GM21381 (cell line): Measurements from ENCODE around the gene ELK1.
"Not testable (repeated sequence)": the region's sequence is repeated elsewhere in the genome, so short reads cannot be mapped to it uniquely, and the experiment has no call there.

ENCODE experiments used
- ATAC-seq: cut with Tn5 transposase; IDR thresholded peaks from one replicate; pipeline ENCODE4 v1.9.1; 2021; ENCODE audit warnings: mild to moderate bottlenecking, moderate library complexity; ENCODE audit not compliant: unreplicated experiment

ELK1 gene

DNA sequence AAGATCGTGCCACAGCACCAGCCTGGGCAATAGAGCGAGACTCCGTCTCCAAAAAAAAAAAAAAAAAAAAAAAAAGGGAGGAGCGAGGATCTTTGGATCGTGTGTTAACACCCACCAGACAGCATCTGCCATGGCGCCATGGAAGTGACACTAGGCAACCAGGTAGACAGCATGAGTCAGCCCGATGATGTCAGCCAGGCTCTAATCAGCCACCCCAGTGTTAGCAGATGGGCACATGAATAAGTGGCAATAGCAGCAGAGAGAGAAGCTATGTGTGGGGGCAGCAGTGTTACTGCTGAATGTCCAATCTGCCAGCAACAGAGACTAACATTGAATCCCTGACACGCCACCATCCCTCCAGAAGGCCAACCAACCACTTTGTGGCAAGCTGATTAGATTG, 37.3 kb downstream of the ELK1 start:
- no peak for ATAC-seq

DNA sequence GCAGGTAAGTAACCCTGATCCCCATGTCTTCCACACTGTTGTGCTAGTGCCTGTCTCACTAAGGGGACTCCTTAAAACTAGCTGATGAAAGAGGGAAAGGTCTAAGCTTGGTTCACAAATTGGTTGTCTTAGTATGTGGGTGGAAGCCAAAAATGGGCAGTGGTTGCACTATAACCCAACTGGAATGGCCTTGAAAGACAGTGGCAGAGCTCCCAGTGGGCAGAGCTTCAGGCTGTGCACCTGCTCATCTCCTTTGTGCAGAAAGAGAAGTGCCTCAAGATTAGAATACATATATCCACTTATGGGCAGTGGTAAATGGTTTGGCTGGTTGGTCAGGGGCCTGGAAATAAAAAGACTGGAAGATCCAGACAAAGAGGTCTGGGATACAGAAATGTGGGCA, 37.9 kb downstream of the ELK1 start:
- ATAC-seq, result no peak

DNA sequence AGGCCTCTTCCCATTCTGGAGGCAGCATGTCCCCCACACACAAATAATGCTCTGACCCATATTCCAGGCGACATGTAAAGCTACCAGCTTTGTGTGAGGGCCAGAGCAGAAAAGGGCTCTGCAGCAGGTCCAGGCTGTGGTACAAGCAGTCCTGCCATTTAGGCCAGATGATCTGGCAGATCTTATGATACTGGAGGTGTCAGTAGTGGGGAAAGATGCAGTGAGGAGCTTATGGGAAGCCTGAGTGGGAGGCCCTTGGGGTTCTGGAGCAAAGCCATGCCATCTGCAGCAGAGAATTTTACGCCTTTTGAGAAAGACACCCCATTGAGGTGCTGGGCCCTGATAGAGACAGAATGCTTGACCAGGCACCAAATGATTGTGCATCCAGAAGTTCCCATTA, 38.4 kb downstream of the ELK1 start:
- no peak for ATAC-seq

DNA sequence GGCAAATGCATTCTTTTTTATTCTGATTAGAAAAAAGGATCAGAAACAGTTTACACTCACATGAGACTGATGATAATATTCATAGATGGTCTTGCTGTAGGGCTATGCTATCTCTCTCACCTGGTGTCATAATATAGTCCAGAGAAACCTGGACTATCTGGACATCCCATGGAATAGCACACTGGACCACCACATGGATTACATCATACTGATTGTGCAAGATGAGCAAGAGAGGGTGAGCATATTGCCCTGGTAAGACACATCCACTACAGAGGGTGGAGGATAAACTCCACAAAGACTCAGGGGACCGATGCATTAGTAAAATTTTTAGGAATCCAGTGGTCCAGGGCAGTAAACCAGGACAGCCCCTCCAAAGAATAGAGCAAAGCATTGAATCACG, 38.9 kb downstream of the ELK1 start:
- no peak for ATAC-seq

DNA sequence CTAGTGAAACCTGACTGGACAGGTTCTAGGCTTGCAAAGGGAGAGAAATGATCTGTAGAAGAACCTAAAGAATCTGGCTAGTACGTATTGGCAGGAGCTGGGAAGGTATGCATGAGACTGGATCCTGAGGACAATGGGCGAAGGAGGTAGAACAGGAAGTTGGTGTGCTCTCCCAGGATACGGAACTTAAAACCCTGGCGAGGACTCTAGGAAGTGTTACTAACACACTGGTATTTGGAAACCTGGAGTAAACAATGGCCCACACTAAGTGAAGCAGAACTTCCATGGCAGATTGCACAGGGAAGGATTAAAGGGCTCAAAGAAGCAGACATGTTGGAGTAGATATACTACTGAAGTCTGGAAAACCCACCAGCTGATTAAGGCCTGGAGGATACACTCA, 39.9 kb downstream of the ELK1 start:
- no peak for ATAC-seq

DNA sequence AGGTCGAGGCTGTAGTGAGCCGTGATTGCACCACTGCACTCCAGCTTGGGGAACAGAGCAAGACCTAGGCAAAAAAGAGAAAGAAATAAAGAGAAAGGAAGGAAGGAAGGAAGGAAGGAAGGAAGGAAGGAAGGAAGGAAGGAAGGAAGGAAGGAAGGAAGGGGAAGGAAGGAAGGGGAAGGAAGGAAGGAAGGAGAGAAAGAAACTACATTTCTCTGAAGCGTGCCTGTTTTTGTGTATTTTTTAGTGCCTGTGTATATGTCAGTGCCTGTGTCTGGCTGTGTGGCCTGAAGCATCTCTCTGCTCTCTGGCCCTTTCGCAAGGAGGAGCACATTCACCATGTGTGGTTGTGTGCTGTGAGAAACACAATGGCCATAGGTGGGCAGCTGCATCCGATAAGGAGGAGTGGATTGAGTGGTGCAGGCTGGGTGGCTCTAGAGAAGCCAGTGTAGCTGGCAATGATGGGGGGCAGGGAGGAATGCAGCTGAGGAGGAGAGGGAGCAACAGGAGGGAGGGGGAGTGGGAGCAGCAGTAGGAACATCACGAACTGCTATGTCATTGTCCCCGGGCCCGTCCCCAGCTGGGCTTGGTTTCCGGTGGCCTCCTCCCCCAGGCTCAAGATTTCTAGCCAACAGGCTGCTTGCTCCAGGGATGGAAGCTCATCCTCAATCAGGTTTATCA, 42.1 kb downstream of the ELK1 start:
- no peak for ATAC-seq

DNA sequence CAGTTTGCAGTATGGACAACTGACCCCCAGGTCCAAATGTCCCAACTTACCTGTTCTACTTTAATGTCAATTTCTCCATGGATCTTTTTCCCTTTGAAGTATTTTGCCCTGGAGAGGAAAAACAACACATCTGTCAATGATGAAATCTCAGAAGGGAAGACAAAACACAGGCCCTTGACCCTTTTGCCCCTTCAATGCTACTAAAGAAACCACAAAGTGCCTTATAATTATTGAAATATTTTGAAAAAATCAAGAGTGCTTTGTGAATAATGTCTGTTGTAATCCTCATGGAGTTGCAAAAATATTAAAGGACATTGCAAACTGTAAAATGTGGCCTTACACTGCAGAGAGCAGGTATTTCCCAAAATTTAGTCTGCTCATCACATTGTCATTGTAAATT, 43.3 kb downstream of the ELK1 start:
- no peak for ATAC-seq

DNA sequence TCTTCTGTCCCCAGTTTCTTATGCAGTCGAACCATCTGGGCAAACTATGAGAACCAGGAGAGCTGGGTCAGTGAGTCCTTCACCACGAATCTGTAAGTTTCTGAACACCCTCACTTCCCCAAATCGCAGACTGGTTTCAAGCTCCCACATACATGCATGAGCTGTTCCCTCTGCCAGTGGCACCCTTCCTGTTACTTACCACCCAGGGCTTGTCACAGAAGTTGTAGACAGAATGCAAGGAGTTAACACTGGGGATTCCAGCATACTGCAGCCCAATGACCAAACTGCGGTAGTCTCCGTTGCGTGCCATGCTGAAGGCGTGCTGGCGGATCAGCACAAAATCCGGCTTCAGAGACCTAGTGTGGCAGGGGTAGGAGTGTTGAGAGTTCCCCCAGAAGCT, 45.3 kb downstream of the ELK1 start:
- ATAC-seq, result no peak

DNA sequence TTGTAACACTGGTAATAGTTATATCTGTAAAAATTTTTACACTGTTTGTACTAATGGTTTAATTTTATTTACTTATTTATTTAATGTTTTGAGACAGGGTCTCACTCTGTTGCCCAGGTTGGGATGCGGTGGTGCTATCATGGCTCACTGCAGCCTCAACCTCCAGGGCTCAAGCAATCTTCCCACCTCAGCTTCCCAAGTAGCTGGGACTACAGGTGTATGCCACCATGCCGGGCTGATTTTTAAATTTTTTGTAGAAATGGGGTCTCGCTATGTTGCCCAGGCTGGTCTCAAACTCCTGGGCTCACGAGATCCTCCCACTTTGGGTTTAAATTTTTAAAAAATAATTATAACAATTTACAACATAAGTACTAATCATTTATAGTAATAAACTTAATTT, 47.2 kb downstream of the ELK1 start:
- ATAC-seq, result not testable (repeated sequence)

DNA sequence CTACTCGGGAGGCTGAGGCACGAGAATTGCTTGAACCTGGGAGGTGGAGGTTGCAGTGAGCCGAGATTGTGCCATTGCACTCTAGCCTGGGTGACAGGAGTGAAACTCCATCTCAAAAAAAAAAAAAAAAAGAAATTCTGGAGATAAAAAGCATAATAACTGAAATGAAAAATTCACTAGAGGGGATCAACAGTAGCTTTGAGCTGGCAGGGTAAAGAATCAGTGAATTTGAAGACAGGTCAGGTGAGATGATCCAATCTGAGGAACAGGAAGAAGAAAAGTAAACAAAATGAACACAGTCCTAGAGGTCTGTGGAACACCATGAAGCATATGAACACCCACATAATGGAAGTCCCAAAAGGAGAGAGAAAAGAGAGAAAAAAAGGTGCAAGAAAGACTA, 53.1 kb downstream of the ELK1 start:
- ATAC-seq, result no peak

DNA sequence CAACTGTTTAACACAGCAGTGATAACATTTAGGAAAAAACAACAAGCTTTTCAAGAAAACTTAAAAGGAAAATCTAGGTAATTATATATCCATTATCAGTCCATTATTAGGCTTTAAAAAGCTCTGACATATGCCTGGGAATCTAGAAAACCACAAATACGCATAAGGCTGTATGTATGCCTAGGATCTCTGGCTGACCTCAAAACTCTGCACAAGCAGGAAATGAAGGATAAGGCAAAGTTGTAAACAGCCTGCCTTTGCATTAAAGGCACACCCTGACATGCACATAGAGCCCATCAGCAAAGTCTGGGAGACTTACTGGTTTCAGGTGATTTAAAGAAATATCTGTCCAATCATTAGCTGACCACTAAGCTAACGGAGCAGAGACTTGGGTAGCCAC, 54.1 kb downstream of the ELK1 start:
- no peak for ATAC-seq

DNA sequence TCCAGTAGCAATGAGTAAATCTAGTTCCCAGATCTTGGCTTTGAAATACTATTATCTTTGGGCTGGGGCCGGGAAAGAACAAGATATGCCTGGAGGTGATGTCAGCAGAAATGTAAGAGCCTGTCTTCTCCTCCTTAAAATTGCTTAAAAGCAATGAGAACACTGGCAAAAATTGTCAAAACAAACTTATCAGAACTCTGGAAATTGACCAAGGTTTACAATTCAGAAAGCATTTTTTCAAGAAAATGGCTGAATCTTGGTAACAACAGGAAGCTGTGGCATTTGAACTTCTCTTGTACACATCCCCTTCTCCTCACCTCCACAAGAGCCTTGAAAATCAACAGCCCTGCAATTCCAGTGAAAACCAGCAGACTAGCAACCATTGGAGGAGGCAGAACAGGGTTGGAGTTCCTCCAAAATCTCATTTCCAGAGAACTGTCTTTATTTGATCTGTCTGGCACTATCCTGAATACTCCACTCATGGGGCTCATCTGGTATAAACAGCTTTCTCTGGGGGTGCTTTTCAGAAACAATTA, 54.6 kb downstream of the ELK1 start:
- no peak for ATAC-seq

DNA sequence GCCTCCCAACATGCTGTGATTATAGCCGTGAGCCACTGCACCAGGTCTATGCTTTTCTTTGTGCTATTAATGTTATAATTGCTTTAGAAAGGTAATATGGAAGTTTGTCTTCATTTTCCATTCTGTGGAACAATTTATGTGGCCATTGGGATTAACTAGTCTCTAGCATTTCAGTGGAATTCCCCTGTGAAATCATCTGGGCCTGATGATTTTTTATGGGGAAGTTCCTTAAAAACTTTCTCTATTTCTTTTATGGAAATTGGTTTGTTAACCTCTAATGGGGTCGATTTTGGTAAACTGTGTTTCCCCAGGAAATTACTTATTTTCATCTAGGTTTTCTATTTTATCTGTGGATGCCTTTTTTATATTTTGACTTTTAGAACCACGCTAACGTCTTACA, 56.8 kb downstream of the ELK1 start:
- no peak for ATAC-seq

DNA sequence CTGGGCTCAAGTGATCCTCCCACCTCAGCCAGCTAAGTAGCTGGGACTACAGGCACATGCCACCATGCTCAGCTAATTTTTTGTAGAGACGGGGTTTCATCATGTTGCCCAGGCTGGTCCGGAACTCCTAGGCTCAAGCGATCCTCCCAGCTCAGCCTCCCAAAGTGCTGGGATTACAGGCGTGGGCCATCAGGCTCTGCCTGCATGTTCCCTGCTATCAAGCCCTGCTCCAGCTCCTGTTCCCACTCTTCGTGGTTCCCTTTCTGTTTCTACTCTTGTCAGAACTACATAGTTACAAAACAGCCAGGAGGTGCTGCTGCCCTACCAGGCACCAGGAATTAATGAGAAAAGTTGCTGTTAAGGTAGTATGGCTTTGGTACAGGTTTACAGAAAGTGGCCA, 59.4 kb downstream of the ELK1 start:
- ATAC-seq, result no peak

DNA sequence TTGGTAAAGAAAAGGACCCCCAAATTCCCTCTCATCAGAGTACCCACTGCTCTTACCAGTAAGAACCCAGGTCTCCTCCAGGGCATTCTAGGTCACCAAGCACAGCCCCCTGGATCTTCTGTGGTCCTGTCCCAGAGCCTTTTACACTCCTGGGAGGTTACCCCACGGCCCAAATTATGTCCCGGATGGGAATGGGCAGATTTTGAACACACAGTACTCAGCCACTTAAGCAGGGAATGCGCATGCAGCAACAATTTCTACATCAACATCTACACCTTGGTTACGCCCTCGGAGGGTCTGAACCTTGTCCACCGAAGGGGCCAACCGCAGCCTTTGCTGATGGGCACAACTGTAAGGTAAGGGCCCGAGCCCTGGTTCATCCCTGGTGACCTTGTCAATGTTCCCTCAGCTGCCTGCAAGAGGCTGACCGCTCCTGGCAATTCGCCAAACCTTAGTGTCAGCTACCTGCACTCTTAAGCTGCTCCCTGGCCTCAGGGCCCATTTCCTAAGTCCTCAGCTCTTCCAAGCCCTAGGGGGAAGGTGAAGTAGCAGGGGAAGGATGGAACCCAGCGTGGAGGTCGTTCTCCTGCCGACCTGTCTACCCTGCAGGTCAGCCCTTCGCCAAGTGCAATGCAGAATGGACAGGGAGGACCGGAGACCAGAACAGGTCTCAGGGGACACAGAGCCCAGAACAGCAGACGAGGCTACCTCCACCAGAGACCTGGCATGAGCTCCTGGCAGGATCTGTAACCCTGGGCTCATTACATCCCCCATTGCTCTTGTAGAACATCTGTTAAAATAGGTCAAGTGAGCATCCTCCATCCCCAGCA, 62.2 kb downstream of the ELK1 start:
- no peak for ATAC-seq

DNA sequence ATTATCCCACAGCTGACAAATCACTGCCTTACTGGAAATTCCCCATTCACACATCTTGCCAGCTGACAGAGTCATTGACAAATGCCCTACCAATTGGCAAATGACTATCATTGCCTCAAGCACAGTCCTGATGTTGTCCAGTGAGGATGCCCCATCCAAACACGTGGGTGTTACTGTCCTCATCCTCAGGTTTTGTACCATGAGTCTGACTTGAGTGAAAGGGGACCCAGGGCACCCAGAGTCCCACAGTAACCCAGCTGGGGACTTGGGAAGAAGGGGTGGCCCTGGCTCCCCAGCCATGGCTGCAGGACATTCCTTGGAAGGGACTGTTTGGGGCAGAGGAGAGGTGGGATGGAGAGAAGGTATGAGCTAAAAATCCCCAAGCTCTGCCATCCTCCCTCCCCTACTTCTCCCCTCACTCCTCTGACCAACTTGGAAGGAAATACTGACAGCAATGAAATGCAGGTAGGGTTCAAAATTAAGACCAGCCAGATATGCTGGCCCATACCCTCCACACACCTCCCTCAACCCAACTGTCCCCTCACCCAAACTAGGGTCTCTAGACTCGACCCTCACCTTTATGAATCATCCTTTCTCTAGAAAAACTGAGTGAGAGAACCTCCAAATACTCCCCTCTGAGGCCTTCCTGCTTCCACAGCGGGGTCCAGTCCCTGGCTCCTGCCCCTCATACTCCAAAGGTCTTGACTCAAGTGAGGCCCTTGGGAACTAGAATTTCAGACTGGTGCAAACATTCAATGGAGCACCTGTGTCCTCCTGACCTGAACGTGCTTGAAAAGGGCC, 63.1 kb downstream of the ELK1 start:
- no peak for ATAC-seq

DNA sequence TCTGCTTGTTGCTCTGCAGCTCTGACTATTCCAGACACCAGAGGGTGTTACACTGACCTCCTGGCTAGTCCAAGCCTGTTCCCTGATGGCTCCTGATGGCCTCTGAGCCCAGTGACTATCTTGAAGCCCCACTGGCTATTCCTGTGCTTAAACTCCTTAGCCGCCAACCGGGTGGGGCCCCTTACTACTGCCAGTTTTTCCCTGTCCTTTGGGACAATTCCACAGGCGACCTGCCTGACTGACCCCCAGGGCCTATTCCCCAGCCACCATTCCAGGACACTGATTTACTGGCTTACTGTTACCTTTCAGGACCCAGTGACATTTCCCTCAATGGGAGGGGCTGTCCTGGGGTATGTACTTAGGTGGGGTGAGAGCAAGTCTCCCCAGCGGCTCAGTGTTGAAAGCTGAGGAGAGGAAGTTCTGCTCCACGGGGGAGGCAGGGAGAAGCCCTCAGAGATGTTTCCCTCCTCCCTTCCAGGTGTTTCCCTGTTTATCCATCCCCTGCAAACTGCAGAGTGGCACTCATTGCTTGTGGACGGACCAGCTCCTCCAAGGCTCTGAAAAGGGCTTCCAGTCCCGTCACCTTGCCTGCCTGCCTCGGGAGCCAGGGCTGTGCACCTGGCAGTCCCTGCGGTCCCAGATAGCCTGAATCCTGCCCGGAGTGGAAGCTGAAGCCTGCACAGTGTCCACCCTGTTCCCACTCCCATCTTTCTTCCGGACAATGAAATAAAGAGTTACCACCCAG, 64.1 kb downstream of the ELK1 start:
- no peak for ATAC-seq
